Osteoblast (primary cell): ENCODE results near the gene VAC14. TPM values are rescaled to one million over a fixed set of nuclear protein-coding genes. Genes with fewer than 3 reads are reported as not detected.
A peak's percentile ranks its signal among the peaks of the same experiment; 100 is the strongest.

Source experiments
- DNase-seq: peaks from one replicate; pipeline ENCODE4 v3.0.0; 2011; ENCODE audit warnings: low spot score, mixed read lengths; ENCODE audit not compliant: insufficient read length; ENCODE audit errors: missing footprints
- H2AFZ ChIP-seq: 2 replicates; pipeline ENCODE4 v1.6.0; 2011; ENCODE audit warnings: mild to moderate bottlenecking, low read length
- H3K27ac ChIP-seq: 2 replicates; pipeline ENCODE4 v1.5.1; 2011; ENCODE audit warnings: mild to moderate bottlenecking, low read depth, low read length, moderate library complexity
- H3K27me3 ChIP-seq: 2 replicates; pipeline ENCODE4 v1.6.0; 2012; ENCODE audit warnings: mild to moderate bottlenecking, control low read depth, inconsistent platforms, low read length, moderate library complexity; ENCODE audit not compliant: insufficient read depth
- H3K36me3 ChIP-seq: 2 replicates; pipeline ENCODE4 v1.5.1; 2011; ENCODE audit warnings: mild to moderate bottlenecking, low read length, control low read depth, moderate library complexity; ENCODE audit not compliant: insufficient read depth
- H3K4me1 ChIP-seq: 2 replicates; pipeline ENCODE4 v1.5.1; 2011; ENCODE audit warnings: mild to moderate bottlenecking, low read length, control low read depth, moderate library complexity; ENCODE audit not compliant: insufficient read depth
- H3K4me2 ChIP-seq: 2 replicates; pipeline ENCODE4 v1.6.0; 2011; ENCODE audit warnings: mild to moderate bottlenecking, low read length; ENCODE audit not compliant: insufficient read depth
- H3K4me3 ChIP-seq: fragments of 200-600 bp; sonication (generic); 3 replicates; pipeline ENCODE4 v1.5.1; 2012; ENCODE audit warnings: mild to moderate bottlenecking, low read length, inconsistent platforms; ENCODE audit not compliant: insufficient read depth
- H3K79me2 ChIP-seq: 2 replicates; pipeline ENCODE4 v1.6.0; 2012; ENCODE audit warnings: mild to moderate bottlenecking, low read length, control low read depth, inconsistent platforms; ENCODE audit not compliant: insufficient read depth
- H3K9me3 ChIP-seq: 2 replicates; pipeline ENCODE4 v1.5.1; 2011; ENCODE audit warnings: low read depth, low read length, control low read depth
- H4K20me1 ChIP-seq: 2 replicates; pipeline ENCODE4 v1.6.0; 2012; ENCODE audit warnings: mild to moderate bottlenecking, low read length, control low read depth; ENCODE audit not compliant: insufficient read depth
- total RNA-seq: library from RNA; depleted of rRNA; stranded (reverse); fragments of >200 nt; gene quantifications from 2 replicates; pipeline ENCODE4 v1.2.3, GENCODE V29; 2012
- TF ChIP-seq, protein P1 (sequence below): IDR thresholded peaks from 2 replicates; pipeline ENCODE4 v1.5.1; 2011; ENCODE audit warnings: mild to moderate bottlenecking, low read depth, low read length, moderate library complexity; ENCODE audit errors: extremely low read depth

Gene VAC14
- total RNA-seq, 1 donor: 72.7 TPM

DNA sequence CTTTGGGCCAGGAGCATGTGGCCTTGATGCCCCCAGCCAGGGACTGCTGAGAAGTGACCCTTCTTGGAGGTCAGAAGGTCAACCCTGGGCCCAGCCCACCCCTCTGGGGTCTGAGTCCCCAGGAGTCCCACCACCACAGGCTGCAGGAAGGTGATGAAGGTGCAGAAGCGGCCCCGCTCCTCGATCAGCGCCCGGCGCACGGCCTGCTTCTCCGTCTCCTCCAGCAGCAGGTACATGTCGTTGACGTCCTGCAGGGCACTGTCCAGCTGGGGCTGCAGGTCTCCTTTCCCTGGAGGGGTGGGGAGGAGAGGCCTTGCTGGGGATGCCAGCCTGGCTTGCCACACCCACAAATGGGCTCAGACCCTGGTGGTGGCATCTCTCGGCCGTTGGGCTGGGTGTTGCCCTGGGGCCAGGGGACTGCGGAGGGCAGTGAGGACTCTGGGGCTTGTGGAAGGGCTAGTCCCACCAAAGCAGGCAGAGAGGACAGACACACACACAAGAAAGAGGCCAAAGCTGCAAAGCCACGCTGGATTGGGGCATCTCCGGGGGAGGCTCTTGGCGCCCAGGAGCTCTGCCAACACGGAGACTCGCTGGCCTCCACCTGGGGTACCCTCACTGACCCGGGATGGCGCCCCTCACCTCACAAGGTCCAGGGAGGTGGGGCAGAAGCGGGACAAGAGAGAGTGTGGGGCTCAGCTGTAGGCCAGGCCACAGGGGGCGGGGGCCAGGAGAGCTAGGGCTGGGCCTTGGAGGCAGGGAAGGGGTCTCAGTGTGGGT is 122.6 kb downstream of the VAC14 start:
- Histone ChIP-seq H3K4me3 (no peak overlapping the region), H3K9me3 (no peaks in the 10 kb centered on the region), H3K27me3 (no peaks in the 10 kb centered on the region), H3K4me2 (no peak overlapping the region), H4K20me1 (peaks cover 40% of the 10 kb centered on the region), H3K36me3 (peaks cover 75% of the 10 kb centered on the region), H3K4me1 (peaks cover 24% of the 10 kb centered on the region), H2AFZ (no peak overlapping the region), H3K27ac (no peak overlapping the region), H3K79me2 (peaks cover 76% of the 10 kb centered on the region)
- DNase-seq: peak; percentile 74
- TF ChIP-seq, protein P1, sequence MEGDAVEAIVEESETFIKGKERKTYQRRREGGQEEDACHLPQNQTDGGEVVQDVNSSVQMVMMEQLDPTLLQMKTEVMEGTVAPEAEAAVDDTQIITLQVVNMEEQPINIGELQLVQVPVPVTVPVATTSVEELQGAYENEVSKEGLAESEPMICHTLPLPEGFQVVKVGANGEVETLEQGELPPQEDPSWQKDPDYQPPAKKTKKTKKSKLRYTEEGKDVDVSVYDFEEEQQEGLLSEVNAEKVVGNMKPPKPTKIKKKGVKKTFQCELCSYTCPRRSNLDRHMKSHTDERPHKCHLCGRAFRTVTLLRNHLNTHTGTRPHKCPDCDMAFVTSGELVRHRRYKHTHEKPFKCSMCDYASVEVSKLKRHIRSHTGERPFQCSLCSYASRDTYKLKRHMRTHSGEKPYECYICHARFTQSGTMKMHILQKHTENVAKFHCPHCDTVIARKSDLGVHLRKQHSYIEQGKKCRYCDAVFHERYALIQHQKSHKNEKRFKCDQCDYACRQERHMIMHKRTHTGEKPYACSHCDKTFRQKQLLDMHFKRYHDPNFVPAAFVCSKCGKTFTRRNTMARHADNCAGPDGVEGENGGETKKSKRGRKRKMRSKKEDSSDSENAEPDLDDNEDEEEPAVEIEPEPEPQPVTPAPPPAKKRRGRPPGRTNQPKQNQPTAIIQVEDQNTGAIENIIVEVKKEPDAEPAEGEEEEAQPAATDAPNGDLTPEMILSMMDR: no peak

DNA sequence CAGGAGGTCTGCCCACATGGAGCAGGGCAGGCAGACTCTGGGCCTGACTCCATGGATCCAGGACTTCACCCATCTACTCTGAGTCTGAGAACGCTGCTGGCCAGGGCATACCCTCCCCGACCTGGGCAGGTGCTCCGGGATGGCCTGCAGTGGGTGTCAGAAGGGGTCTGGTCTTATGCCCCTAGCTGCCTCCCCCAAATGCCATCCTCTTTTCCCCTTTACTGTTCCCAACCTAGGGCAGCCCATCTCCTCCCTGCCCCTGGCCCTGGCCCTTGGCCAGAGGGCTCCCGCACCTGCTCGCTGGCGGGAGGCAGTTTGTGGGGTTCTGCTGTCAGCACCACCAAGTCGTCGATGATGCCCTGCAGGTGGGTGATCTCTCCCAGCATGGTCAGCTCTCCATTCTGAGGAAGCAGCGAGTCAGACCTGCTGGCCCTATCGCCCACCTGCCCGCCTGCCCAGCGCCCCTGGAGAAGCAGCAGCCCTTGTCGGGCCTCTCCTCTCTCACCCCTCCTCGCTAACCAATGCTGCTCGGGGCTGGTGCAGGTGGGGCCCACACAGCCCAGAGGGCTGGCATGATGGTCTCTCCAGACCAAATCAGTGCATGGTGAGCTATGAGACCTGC is 123.3 kb downstream of the VAC14 start:
- Histone ChIP-seq H3K4me1 (peaks cover 17% of the 10 kb centered on the region), H3K4me3 (no peak overlapping the region), H2AFZ (no peak overlapping the region), H4K20me1 (peaks cover 33% of the 10 kb centered on the region), H3K27me3 (no peaks in the 10 kb centered on the region), H3K79me2 (peaks cover 72% of the 10 kb centered on the region), H3K9me3 (no peaks in the 10 kb centered on the region), H3K36me3 (peaks cover 74% of the 10 kb centered on the region), H3K4me2 (no peak overlapping the region), H3K27ac (no peak overlapping the region)
- DNase-seq: peak; percentile 73
- TF ChIP-seq, protein P1: no peak

DNA sequence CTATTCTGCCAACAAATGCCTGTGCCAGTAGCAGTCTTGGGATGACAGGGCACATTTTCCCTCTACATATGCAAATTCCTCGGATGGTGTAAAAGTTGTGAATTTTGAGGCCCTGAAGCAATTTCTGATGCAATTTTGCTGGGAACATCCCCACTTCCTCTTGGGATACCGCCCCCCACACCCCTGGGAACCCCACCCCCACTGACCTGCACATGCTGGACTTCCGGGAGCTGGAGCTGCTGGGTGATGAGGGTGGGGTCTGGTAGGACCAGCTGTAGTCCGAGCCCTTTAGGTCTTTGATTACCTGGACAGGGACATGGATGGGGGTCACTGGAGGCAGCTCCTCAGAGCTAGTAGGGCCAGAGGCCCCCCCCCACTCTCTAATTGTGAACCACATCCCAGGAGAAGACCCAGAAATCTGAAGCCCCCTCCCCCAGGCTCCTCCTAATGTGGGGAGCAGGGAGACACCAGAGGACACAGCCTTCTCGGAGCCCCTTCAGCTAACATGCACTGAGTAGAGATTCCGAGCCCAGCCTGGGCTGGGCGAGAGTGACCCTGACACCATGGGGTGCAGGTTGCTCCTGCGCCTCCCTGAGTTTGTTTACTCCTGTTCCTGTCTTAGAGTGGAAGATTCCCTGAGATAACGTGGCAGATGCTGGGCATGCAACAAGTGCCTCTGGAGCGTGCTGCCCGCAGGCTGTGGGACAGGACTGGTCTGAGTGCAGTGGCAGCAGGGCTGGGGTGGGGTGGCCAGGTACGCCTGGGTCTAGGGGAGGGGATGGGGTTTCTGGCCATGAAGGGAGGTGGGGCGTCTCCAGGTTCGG is 124.1 kb downstream of the VAC14 start:
- TF ChIP-seq, protein P1: no peak
- no peaks in the 10 kb centered on the region for H3K27me3 ChIP-seq
- peaks cover 28% of the 10 kb centered on the region for H4K20me1 ChIP-seq
- H2AFZ ChIP-seq: no peak overlapping the region
- no peak overlapping the region for H3K4me2 ChIP-seq
- H3K9me3 ChIP-seq: no peaks in the 10 kb centered on the region
- H3K79me2 ChIP-seq: peaks cover 65% of the 10 kb centered on the region
- H3K4me3 ChIP-seq: no peak overlapping the region
- peak overlapping the region; percentile 54 for H3K27ac ChIP-seq
- peaks cover 78% of the 10 kb centered on the region for H3K36me3 ChIP-seq
- H3K4me1 ChIP-seq: peaks cover 10% of the 10 kb centered on the region
- DNase-seq: peak; percentile 84
